OCI-LY3 (cell line): Measurements from ENCODE around the gene PKN2.

Source experiments
- EZH2phosphoT487 ChIP-seq: fragments of 200-600 bp; shearing (Covaris generic); IDR thresholded peaks from 2 replicates; pipeline ENCODE4 v1.6.1; 2018; ENCODE audit warnings: antibody characterized with exemption, mixed run types, low read depth
- TF ChIP-seq, protein P1 (sequence below): fragments of 200-600, 300-600 bp; sonication (generic); IDR thresholded peaks from 2 replicates; pipeline ENCODE4 v1.5.1; 2014; ENCODE audit warnings: antibody characterized with exemption, low read length, low read depth

DNA sequence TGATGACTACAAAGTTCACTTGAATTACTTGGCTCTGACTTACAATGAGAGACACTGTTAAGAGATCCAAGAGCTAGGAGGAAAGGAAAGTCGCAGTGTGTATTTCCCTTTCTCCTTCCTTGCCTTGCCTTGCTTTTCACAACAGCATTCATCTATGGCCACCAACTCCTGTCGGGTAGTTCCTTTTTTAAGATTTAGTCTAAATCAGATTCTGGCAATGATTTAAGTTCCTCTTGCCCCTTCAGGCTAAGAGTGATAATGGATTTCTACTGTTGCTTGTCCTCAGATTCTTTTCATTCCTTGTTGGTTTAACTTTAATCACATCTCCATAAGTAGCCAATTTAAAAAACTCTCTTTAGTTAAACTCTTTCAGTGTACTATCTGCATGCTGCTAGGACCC lies 115.4 kb downstream of the PKN2 start:
- TF ChIP-seq, protein P1, sequence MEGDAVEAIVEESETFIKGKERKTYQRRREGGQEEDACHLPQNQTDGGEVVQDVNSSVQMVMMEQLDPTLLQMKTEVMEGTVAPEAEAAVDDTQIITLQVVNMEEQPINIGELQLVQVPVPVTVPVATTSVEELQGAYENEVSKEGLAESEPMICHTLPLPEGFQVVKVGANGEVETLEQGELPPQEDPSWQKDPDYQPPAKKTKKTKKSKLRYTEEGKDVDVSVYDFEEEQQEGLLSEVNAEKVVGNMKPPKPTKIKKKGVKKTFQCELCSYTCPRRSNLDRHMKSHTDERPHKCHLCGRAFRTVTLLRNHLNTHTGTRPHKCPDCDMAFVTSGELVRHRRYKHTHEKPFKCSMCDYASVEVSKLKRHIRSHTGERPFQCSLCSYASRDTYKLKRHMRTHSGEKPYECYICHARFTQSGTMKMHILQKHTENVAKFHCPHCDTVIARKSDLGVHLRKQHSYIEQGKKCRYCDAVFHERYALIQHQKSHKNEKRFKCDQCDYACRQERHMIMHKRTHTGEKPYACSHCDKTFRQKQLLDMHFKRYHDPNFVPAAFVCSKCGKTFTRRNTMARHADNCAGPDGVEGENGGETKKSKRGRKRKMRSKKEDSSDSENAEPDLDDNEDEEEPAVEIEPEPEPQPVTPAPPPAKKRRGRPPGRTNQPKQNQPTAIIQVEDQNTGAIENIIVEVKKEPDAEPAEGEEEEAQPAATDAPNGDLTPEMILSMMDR, result no peak
- TF ChIP-seq EZH2phosphoT487, result no peak
